SK-N-SH (cell line): Measurements from ENCODE around the gene GLIS1.

Experiments
- EP300 ChIP-seq, 2 experiments: IDR thresholded peaks; 2 replicates each; pipeline versions ENCODE4 v1.4.0 to v1.6.1; 2012; ENCODE audit warnings: borderline replicate concordance in 1 of 2, low read depth in 1 of 2, low read length in 1 of 2
- EZH2phosphoT487 ChIP-seq: fragments of 200-600 bp; sonication (generic); IDR thresholded peaks from 2 replicates; pipeline ENCODE4 v1.6.1; 2017; ENCODE audit warnings: low read depth, mixed run types, mild to moderate bottlenecking, antibody characterized with exemption, moderate library complexity, borderline replicate concordance
- GATA2 ChIP-seq: sonication (generic); formaldehyde crosslinking; IDR thresholded peaks from 2 replicates; pipeline ENCODE4 v1.5.0; 2020; ENCODE audit warnings: mild to moderate bottlenecking, missing genetic modification reagents
- JUND ChIP-seq: IDR thresholded peaks from 2 replicates; pipeline ENCODE4 v1.4.0; 2012
- MEF2A ChIP-seq: IDR thresholded peaks from 2 replicates; pipeline ENCODE4 v1.4.0; 2012; ENCODE audit warnings: low read depth, borderline replicate concordance
- MXI1 ChIP-seq: IDR thresholded peaks from 2 replicates; pipeline ENCODE4 v1.6.1; 2012; ENCODE audit warnings: mild to moderate bottlenecking, low read depth, low read length, improper control_type of control experiment
- RFX5 ChIP-seq: IDR thresholded peaks from 2 replicates; pipeline ENCODE4 v1.6.1; 2012; ENCODE audit warnings: mild to moderate bottlenecking, improper control_type of control experiment, low read length
- TF ChIP-seq, protein P1 (sequence below): IDR thresholded peaks from 2 replicates; pipeline ENCODE4; 2012
- TF ChIP-seq, protein P2 (sequence below): fragments of 200-600 bp; sonication (generic); IDR thresholded peaks from 2 replicates; pipeline ENCODE4 v1.6.1; 2017; ENCODE audit warnings: antibody characterized with exemption, mild to moderate bottlenecking, moderate library complexity
- TF ChIP-seq, protein P3 (sequence below): IDR thresholded peaks from 2 replicates; pipeline ENCODE4 v1.4.0; 2012; ENCODE audit warnings: low read depth, borderline replicate concordance
- TF ChIP-seq, protein P4 (sequence below): IDR thresholded peaks from 2 replicates; pipeline ENCODE4 v1.4.0; 2012; ENCODE audit warnings: low read depth

DNA sequence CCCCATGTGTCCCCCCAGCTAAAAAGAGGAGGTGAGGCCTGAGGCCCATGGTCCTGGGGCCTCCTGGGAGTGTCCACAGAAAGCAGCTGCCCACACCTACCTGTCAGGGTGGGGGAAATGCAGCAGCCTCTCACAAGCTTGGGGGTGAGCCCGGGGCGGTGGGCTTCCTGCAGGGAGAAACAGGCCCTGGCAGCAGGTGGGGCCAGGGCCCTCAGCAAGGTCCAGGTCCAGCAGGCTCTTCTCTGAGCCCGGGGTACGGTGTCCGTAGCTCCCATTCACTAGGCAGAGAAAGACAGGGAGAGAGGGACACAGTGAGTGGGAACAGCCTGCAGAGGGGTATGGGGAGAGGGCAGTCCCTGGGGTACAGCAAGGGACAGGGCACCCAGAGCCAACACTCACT, 139.0 kb downstream of the GLIS1 start:
- TF ChIP-seq, protein P1, sequence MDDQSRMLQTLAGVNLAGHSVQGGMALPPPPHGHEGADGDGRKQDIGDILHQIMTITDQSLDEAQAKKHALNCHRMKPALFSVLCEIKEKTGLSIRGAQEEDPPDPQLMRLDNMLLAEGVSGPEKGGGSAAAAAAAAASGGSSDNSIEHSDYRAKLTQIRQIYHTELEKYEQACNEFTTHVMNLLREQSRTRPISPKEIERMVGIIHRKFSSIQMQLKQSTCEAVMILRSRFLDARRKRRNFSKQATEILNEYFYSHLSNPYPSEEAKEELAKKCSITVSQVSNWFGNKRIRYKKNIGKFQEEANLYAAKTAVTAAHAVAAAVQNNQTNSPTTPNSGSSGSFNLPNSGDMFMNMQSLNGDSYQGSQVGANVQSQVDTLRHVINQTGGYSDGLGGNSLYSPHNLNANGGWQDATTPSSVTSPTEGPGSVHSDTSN: no peak
- TF ChIP-seq MEF2A (no peak), RFX5 (no peak), GATA2 (CRISPR knock-in tag) (no peak), JUND (no peak), EZH2phosphoT487 (no peak), MXI1 (no peak), EP300 (IDR thresholded peaks at IDR 0.05; ENCODE audit: borderline replicate concordance in 1 of 2, low read depth in 1 of 2, low read length in 1 of 2) (no peak)
- TF ChIP-seq, protein P2, sequence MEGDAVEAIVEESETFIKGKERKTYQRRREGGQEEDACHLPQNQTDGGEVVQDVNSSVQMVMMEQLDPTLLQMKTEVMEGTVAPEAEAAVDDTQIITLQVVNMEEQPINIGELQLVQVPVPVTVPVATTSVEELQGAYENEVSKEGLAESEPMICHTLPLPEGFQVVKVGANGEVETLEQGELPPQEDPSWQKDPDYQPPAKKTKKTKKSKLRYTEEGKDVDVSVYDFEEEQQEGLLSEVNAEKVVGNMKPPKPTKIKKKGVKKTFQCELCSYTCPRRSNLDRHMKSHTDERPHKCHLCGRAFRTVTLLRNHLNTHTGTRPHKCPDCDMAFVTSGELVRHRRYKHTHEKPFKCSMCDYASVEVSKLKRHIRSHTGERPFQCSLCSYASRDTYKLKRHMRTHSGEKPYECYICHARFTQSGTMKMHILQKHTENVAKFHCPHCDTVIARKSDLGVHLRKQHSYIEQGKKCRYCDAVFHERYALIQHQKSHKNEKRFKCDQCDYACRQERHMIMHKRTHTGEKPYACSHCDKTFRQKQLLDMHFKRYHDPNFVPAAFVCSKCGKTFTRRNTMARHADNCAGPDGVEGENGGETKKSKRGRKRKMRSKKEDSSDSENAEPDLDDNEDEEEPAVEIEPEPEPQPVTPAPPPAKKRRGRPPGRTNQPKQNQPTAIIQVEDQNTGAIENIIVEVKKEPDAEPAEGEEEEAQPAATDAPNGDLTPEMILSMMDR: no peak
- TF ChIP-seq, protein P3, sequence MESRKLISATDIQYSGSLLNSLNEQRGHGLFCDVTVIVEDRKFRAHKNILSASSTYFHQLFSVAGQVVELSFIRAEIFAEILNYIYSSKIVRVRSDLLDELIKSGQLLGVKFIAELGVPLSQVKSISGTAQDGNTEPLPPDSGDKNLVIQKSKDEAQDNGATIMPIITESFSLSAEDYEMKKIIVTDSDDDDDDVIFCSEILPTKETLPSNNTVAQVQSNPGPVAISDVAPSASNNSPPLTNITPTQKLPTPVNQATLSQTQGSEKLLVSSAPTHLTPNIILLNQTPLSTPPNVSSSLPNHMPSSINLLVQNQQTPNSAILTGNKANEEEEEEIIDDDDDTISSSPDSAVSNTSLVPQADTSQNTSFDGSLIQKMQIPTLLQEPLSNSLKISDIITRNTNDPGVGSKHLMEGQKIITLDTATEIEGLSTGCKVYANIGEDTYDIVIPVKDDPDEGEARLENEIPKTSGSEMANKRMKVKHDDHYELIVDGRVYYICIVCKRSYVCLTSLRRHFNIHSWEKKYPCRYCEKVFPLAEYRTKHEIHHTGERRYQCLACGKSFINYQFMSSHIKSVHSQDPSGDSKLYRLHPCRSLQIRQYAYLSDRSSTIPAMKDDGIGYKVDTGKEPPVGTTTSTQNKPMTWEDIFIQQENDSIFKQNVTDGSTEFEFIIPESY: no peak
- TF ChIP-seq, protein P4, sequence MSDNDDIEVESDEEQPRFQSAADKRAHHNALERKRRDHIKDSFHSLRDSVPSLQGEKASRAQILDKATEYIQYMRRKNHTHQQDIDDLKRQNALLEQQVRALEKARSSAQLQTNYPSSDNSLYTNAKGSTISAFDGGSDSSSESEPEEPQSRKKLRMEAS: no peak
